HepG2 (cell line): ENCODE results near the gene PARP1. TPM values are rescaled to one million over a fixed set of nuclear protein-coding genes. Genes with fewer than 3 reads are reported as not detected.

Experiments used
- ATAC-seq: fragments of 200-7000 bp; cut with Tn5 transposase; 3 replicates; pipeline ENCODE4 v1.9.1; 2020; ENCODE audit warnings: mild to moderate bottlenecking, moderate library complexity
- BruUV-seq: library from RNA; stranded (reverse); fragments of 400-500 nt; replicated peaks from 2 replicates; lab custom pipeline; 2021; lab: Mats Ljungman, UMichigan
- CTCF ChIA-PET: fragments of 300-600 bp; formaldehyde crosslinking; extraction: SDS; loops from one replicate; lab custom pipeline; 2021; ENCODE audit warnings: low total read pairs, inconsistent platforms, low intra/inter-chr PET ratio; lab: Yijun Ruan, JAX
- POLR2A ChIA-PET: fragments of 350-600 bp; sonication (Branson Sonifier 250); formaldehyde crosslinking; loops from one replicate; lab custom pipeline; 2020; ENCODE audit warnings: antibody characterized with exemption, inconsistent platforms; lab: Yijun Ruan, JAX
- DNase-seq: peaks from one replicate; pipeline ENCODE4 v3.0.0-alpha.2; 2015; ENCODE audit warnings: low spot score
- FAIRE-seq: peaks from 3 replicates; lab custom pipeline; 2011; peaks lifted over from hg19 to GRCh38; lab: Jason Lieb, UNC
- H2AFZ ChIP-seq: one replicate; pipeline ENCODE4 v1.6.1; 2011; ENCODE audit warnings: low read length, inconsistent platforms
- H3K27ac ChIP-seq: fragments of 300-600 bp; 3 replicates; pipeline ENCODE4 v1.8.0; 2011; ENCODE audit warnings: mixed run types, mild to moderate bottlenecking, mixed read lengths, low read length, inconsistent platforms; ENCODE audit not compliant: insufficient read depth; ENCODE audit errors: extremely low read length
- H3K27me3 ChIP-seq, 2 experiments: fragments of 200-600 bp in 1 of 2; 2 replicates in 1 of 2; 3 replicates in 1 of 2; pipeline versions ENCODE4 v1.6.0 to v1.8.0; 2011; ENCODE audit warnings: low read length in 2 of 2, mild to moderate bottlenecking in 2 of 2, moderate library complexity in 2 of 2, inconsistent platforms in 1 of 2; ENCODE audit not compliant: insufficient read depth in 2 of 2, control insufficient read depth in 1 of 2
- H3K36me3 ChIP-seq, 2 experiments: fragments of 200-600 bp in 1 of 2; replicated peaks in 1 of 2; 2 replicates in 1 of 2; 3 replicates in 1 of 2; pipeline versions ENCODE4 v1.5.1 to v1.8.0; 2011; ENCODE audit warnings: low read length in 2 of 2, inconsistent platforms in 1 of 2; ENCODE audit not compliant: insufficient read depth in 2 of 2, control insufficient read depth in 1 of 2
- H3K4me1 ChIP-seq: 2 replicates; pipeline ENCODE4 v1.5.1; 2012; ENCODE audit warnings: low read length, inconsistent platforms; ENCODE audit not compliant: insufficient read depth
- H3K4me2 ChIP-seq: 2 replicates; pipeline ENCODE4 v1.6.0; 2011; ENCODE audit warnings: low read depth, low read length, inconsistent platforms
- H3K4me3 ChIP-seq, 3 experiments: fragments of 200-600 bp in 1 of 3; sonication (generic), shearing (Covaris generic) in 1 of 3; replicated peaks in 1 of 3; 2 replicates each; pipeline ENCODE4 v1.5.1; 2011 to 2016; ENCODE audit warnings: low read length in 3 of 3, inconsistent platforms in 2 of 3, low read depth in 2 of 3, mild to moderate bottlenecking in 2 of 3, control low read depth in 1 of 3, mixed read lengths in 1 of 3; ENCODE audit not compliant: insufficient read depth in 1 of 3
- H3K79me2 ChIP-seq: one replicate; pipeline ENCODE4 v1.6.1; 2011; ENCODE audit warnings: low read length, inconsistent platforms; ENCODE audit not compliant: insufficient read depth
- H3K9ac ChIP-seq: 2 replicates; pipeline ENCODE4 v1.6.0; 2011; ENCODE audit warnings: mild to moderate bottlenecking, low read depth, low read length, inconsistent platforms; ENCODE audit not compliant: insufficient read depth
- H3K9me3 ChIP-seq: 2 replicates; pipeline ENCODE4 v1.5.1; 2012; ENCODE audit warnings: mild to moderate bottlenecking, low read length
- H4K20me1 ChIP-seq: 2 replicates; pipeline ENCODE4 v1.6.0; 2011; ENCODE audit warnings: inconsistent platforms, mild to moderate bottlenecking, low read length, moderate library complexity; ENCODE audit not compliant: insufficient read depth
- EED ChIP-seq: sonication (generic); formaldehyde crosslinking; IDR thresholded peaks from 2 replicates; pipeline ENCODE4 v1.5.0; 2020; ENCODE audit warnings: mild to moderate bottlenecking, missing genetic modification reagents
- KLF11 ChIP-seq: IDR thresholded peaks from 2 replicates; pipeline ENCODE4 v1.6.1; 2016; ENCODE audit warnings: missing compliant biosample characterization
- NR1H2 ChIP-seq: sonication (generic); formaldehyde crosslinking; IDR thresholded peaks from 2 replicates; pipeline ENCODE4 v1.8.1; 2022; ENCODE audit warnings: low read depth, missing genetic modification reagents, borderline replicate concordance
- PITX1 ChIP-seq: sonication (generic); formaldehyde crosslinking; IDR thresholded peaks from 2 replicates; pipeline ENCODE4 v1.5.1; 2020; ENCODE audit warnings: mild to moderate bottlenecking, missing genetic modification reagents
- PPARG ChIP-seq: conservative IDR thresholded peaks from 2 replicates; pipeline ENCODE4 v1.6.1; 2016; ENCODE audit warnings: missing biosample characterization, missing genetic modification reagents
- SKIL ChIP-seq: sonication (generic); formaldehyde crosslinking; IDR thresholded peaks from 2 replicates; pipeline ENCODE4 v1.8.0; 2022; ENCODE audit warnings: missing genetic modification reagents, mild to moderate bottlenecking, moderate library complexity, borderline replicate concordance
- STAG1 ChIP-seq: sonication (generic); formaldehyde crosslinking; IDR thresholded peaks from 2 replicates; pipeline ENCODE4 v1.4.0; 2020; ENCODE audit warnings: missing genetic modification reagents
- TIGD3 ChIP-seq: sonication (generic); formaldehyde crosslinking; IDR thresholded peaks from 2 replicates; pipeline ENCODE4 v1.5.1; 2020; ENCODE audit warnings: mild to moderate bottlenecking, missing genetic modification reagents, borderline replicate concordance
- USF2 ChIP-seq, 2 experiments: sonication (generic) in 1 of 2; formaldehyde crosslinking in 1 of 2; IDR thresholded peaks; 2 replicates each; pipeline versions ENCODE4 v1.5.1 to v1.6.1; 2011 to 2020; ENCODE audit warnings: borderline replicate concordance in 1 of 2, low read depth in 1 of 2, low read length in 1 of 2, mild to moderate bottlenecking in 1 of 2, missing genetic modification reagents in 1 of 2, moderate library complexity in 1 of 2
- ZFY ChIP-seq: sonication (generic); formaldehyde crosslinking; IDR thresholded peaks from 2 replicates; pipeline ENCODE4 v1.4.0; 2020; ENCODE audit warnings: missing genetic modification reagents
- ZNF18 ChIP-seq: sonication (generic); formaldehyde crosslinking; IDR thresholded peaks from 2 replicates; pipeline ENCODE4 v1.8.0; 2022; ENCODE audit warnings: mild to moderate bottlenecking, missing genetic modification reagents; ENCODE audit not compliant: insufficient replicate concordance
- ZNF276 ChIP-seq: sonication (generic); formaldehyde crosslinking; IDR thresholded peaks from 2 replicates; pipeline ENCODE4 v1.4.0; 2020; ENCODE audit warnings: mild to moderate bottlenecking, low read depth, missing genetic modification reagents
- ZNF747 ChIP-seq: sonication (generic); formaldehyde crosslinking; IDR thresholded peaks from 2 replicates; pipeline ENCODE4 v1.8.1; 2023; ENCODE audit warnings: missing genetic modification reagents, mild to moderate bottlenecking, borderline replicate concordance
- WGBS: methylation state at CpG from one replicate; pipeline ENCODE4 v1.1.6; 2017; ENCODE audit warnings: low lambda C conversion rate; 5-methylcytosine and 5-hydroxymethylcytosine counted together
- in situ Hi-C: cut with HindIII; loops from 2 replicates; pipeline ENCODE4 v1.10.0; 2017; ENCODE audit warnings: low pct_unique_long_range_greater_than_20kb; ENCODE audit not compliant: extremely low pct_ligation_motif_present
- intact Hi-C: fragments of 100-400 bp; cut with micrococcal nuclease; formaldehyde crosslinking; loops from one replicate; pipeline ENCODE4 v1.10.0; 2022; ENCODE audit not compliant: unreplicated experiment
- polyA plus RNA-seq, 8 experiments: library from polyadenylated mRNA; depleted of rRNA in 3 of 8; stranded (reverse) in 7 of 8; unstranded in 1 of 8; fragments of >200 nt; fragmentation: Illumina TruSeq in 4 of 8; extraction: Trizol in 4 of 8; gene quantifications; 2 replicates each; pipeline versions ENCODE4 v1.2.1 to v1.2.3, GENCODE V29; 2011 to 2016; ENCODE audit warnings: low read depth in 4 of 8, missing spikeins in 1 of 8, mixed read lengths in 1 of 8; ENCODE audit not compliant: insufficient read depth in 1 of 8
- total RNA-seq, 5 experiments: library from RNA; depleted of rRNA; stranded (reverse); fragments of >200 nt; fragmentation: Illumina TruSeq; extraction: Trizol; gene quantifications; 2 replicates each; pipeline ENCODE4 v1.2.3, GENCODE V29; 2016; ENCODE audit warnings: low read depth in 1 of 5

PARP1 gene
- total and polyA plus RNA-seq, 2 of the 13 experiments (the other 11 are each of a cell fraction or from before 2014, with no cell fraction given): 50.1 to 85.2 TPM

- H3K27me3 ChIP-seq: no peaks in the 10 kb centered on the region
- H3K4me3 ChIP-seq: no peak overlapping the region
- no peak overlapping the region for H3K9ac ChIP-seq
- H3K4me1 ChIP-seq: no peaks in the 10 kb centered on the region
- POLR2A ChIA-PET: no interaction called here
- WGBS: 98% methylated on average over 3 of the region's 3 CpGs
- CTCF ChIA-PET: no interaction called here
- no peak for DNase-seq
- in situ Hi-C loops: no loop called here
- no peak overlapping the region for H2AFZ ChIP-seq
- no peak overlapping the region for H3K27ac ChIP-seq
- no peak overlapping the region for H3K4me2 ChIP-seq
- H3K9me3 ChIP-seq: no peaks in the 10 kb centered on the region
- H3K36me3 ChIP-seq: peaks cover 47 to 92% of the 10 kb centered on the region in 2 experiments
- no peak for FAIRE-seq
- no TSS peak for BruUV-seq
- intact Hi-C loops: no loop called here
- no peak for ATAC-seq
- no peaks in the 10 kb centered on the region for H4K20me1 ChIP-seq
- H3K79me2 ChIP-seq: no peaks in the 10 kb centered on the region
- TF ChIP-seq KLF11 (no peak), EED (CRISPR knock-in tag) (no peak), SKIL (CRISPR knock-in tag) (no peak), STAG1 (no peak), ZNF18 (CRISPR knock-in tag) (no peak), PITX1 (CRISPR knock-in tag) (no peak), PPARG (CRISPR knock-in tag) (no peak), NR1H2 (CRISPR knock-in tag) (no peak), TIGD3 (CRISPR knock-in tag) (no peak), ZFY (no peak), USF2 (IDR thresholded peaks at IDR 0.05; ENCODE audit: low read depth, low read length) (no peak), USF2 (CRISPR knock-in tag; IDR thresholded peaks at IDR 0.05; ENCODE audit: borderline replicate concordance) (no peak), ZNF276 (CRISPR knock-in tag) (no peak), ZNF747 (CRISPR knock-in tag) (no peak)
Measured at GRCh38 chr1:226376300-226376699, 31.6 kb downstream of the PARP1 start.
